K562 (cell line): Measurements from ENCODE around the gene SMIM23. TPM values are rescaled to one million over a fixed set of nuclear protein-coding genes. Genes with fewer than 3 reads are reported as not detected.

Source experiments
- ATAC-seq: fragments of 200-7000 bp; cut with Tn5 transposase; 3 replicates; pipeline ENCODE4 v1.9.1; 2020; ENCODE audit warnings: moderate library complexity
- BruUV-seq: library from RNA; stranded (reverse); fragments of 400-500 nt; replicated peaks from 2 replicates; lab custom pipeline; 2021; lab: Mats Ljungman, UMichigan
- CTCF ChIA-PET: fragments of 300-600 bp; formaldehyde crosslinking; extraction: SDS; loops from one replicate; lab custom pipeline; 2021; ENCODE audit warnings: low intra/inter-chr PET ratio; lab: Yijun Ruan, JAX
- POLR2A ChIA-PET: fragments of 300-600, 350-650 bp; sonication (Branson Sonifier 250); formaldehyde crosslinking; extraction: SDS; loops from one replicate; lab custom pipeline; 2021; ENCODE audit warnings: antibody characterized with exemption, inconsistent platforms; lab: Yijun Ruan, JAX
- DNase-seq, 4 experiments: peaks; one replicate each; pipeline versions ENCODE4 v3.0.0 to v3.0.0-alpha.2; 2011 to 2018; ENCODE audit warnings: low spot score in 3 of 4, mixed read lengths in 3 of 4; ENCODE audit errors: extremely low read depth in 1 of 4
- FAIRE-seq: peaks from 2 replicates; lab custom pipeline; 2011; peaks lifted over from hg19 to GRCh38; lab: Jason Lieb, UNC
- H2AFZ ChIP-seq: 2 replicates; pipeline ENCODE4 v1.6.0; 2011; ENCODE audit warnings: low read depth, low read length, control low read depth, inconsistent platforms
- H3K27ac ChIP-seq: fragments of 200-600 bp; 3 replicates; pipeline ENCODE4 v1.8.0; 2011; ENCODE audit warnings: low read depth, mild to moderate bottlenecking, control low read depth, inconsistent platforms, low read length, moderate library complexity, mixed read lengths; ENCODE audit errors: extremely low read depth
- H3K27me3 ChIP-seq, 2 experiments: fragments of 300-600 bp in 1 of 2; 2 replicates in 1 of 2; 3 replicates in 1 of 2; pipeline versions ENCODE4 v1.6.0 to v1.8.0; 2011; ENCODE audit warnings: inconsistent platforms in 2 of 2, low read length in 2 of 2, mild to moderate bottlenecking in 1 of 2, mixed read lengths in 1 of 2, moderate library complexity in 1 of 2; ENCODE audit not compliant: control insufficient read depth in 2 of 2, insufficient read depth in 2 of 2
- H3K36me3 ChIP-seq: fragments of 300-600 bp; 3 replicates; pipeline ENCODE4 v1.8.0; 2011; ENCODE audit warnings: mild to moderate bottlenecking, low read length, inconsistent platforms; ENCODE audit not compliant: control insufficient read depth, insufficient read depth
- H3K4me1 ChIP-seq, 2 experiments: fragments of 200-600 bp in 1 of 2; replicated peaks in 1 of 2; 2 replicates in 1 of 2; 3 replicates in 1 of 2; pipeline versions ENCODE4 v1.5.1 to v1.8.0; 2011; ENCODE audit warnings: inconsistent platforms in 2 of 2, low read length in 2 of 2, mild to moderate bottlenecking in 1 of 2, mixed read lengths in 1 of 2, moderate library complexity in 1 of 2; ENCODE audit not compliant: control insufficient read depth in 2 of 2, insufficient read depth in 2 of 2
- H3K4me2 ChIP-seq: 2 replicates; pipeline ENCODE4 v1.6.1; 2011; ENCODE audit warnings: low read length, control low read depth, inconsistent platforms, mixed read lengths; ENCODE audit not compliant: insufficient read depth
- H3K4me3 ChIP-seq: fragments of 200-600 bp; sonication (generic), shearing (Covaris generic); 2 replicates; pipeline ENCODE4 v1.5.1; 2016; ENCODE audit warnings: control low read depth, inconsistent platforms
- H3K79me2 ChIP-seq: fragments of 200-600 bp; 3 replicates; pipeline ENCODE4 v1.8.0; 2011; ENCODE audit warnings: low read length, inconsistent platforms; ENCODE audit not compliant: control insufficient read depth, insufficient read depth
- H3K9ac ChIP-seq, 2 experiments: 2 replicates each; pipeline versions ENCODE4 v1.6.0 to v1.6.1; 2011; ENCODE audit warnings: low read depth in 2 of 2, low read length in 2 of 2, control low read depth in 1 of 2, inconsistent platforms in 1 of 2, mild to moderate bottlenecking in 1 of 2, mixed read lengths in 1 of 2; ENCODE audit not compliant: insufficient read depth in 1 of 2
- H3K9me1 ChIP-seq: one replicate; pipeline ENCODE4 v1.6.0; 2011; ENCODE audit warnings: inconsistent platforms, mild to moderate bottlenecking, low read length, moderate library complexity; ENCODE audit not compliant: control insufficient read depth, insufficient read depth
- H3K9me3 ChIP-seq: replicated peaks from 2 replicates; pipeline ENCODE4 v1.5.1; 2011; ENCODE audit warnings: low read depth, low read length, inconsistent platforms; ENCODE audit not compliant: control insufficient read depth, insufficient read depth
- H4K20me1 ChIP-seq: replicated peaks from 2 replicates; pipeline ENCODE4 v1.6.1; 2011; ENCODE audit warnings: low read length, inconsistent platforms, mixed read lengths; ENCODE audit not compliant: control insufficient read depth, insufficient read depth
- PRDM10 ChIP-seq: fragments of 450-650 bp; IDR thresholded peaks from 2 replicates; pipeline ENCODE4 v1.6.1; 2018; ENCODE audit not compliant: partially characterized antibody
- RBM25 ChIP-seq: fragments of 200-400 bp; formaldehyde crosslinking; IDR thresholded peaks from 2 replicates; pipeline ENCODE4 v1.6.1; 2018; ENCODE audit warnings: low read length, low read depth, moderate library complexity; ENCODE audit not compliant: severe bottlenecking
- TEAD1 ChIP-seq, 2 experiments: fragments of 450-650 bp in 1 of 2; sonication (generic) in 1 of 2; formaldehyde crosslinking; IDR thresholded peaks; 2 replicates each; pipeline versions ENCODE4 v1.4.0 to v1.8.0; 2020 to 2022; ENCODE audit warnings: mild to moderate bottlenecking in 2 of 2, missing genetic modification reagents in 1 of 2
- WHSC1 ChIP-seq: IDR thresholded peaks from one replicate; pipeline ENCODE4 v1.6.1; 2012; ENCODE audit warnings: low read length, control low read depth, inconsistent platforms
- ZFP36 ChIP-seq: fragments of 150-350 bp; IDR thresholded peaks from 2 replicates; pipeline ENCODE4 v1.6.1; 2018; ENCODE audit warnings: low read length, low read depth; ENCODE audit not compliant: partially characterized antibody
- WGBS: fragments of 100-300 bp; shearing (Covaris generic); methylation state at CpG from one replicate; pipeline ENCODE4 v1.1.6; 2016; ENCODE audit warnings: low coverage, mixed read lengths; ENCODE audit not compliant: insufficient coverage; ENCODE audit errors: missing lambda C conversion rate; 5-methylcytosine and 5-hydroxymethylcytosine counted together
- in situ Hi-C: fragments of 300-500 bp; cut with MboI; formaldehyde crosslinking; loops from 4 replicates; pipeline ENCODE4 v1.15.0; 2018; ENCODE audit warnings: inconsistent platforms, mixed read lengths
- intact Hi-C: fragments of 100-400 bp; cut with micrococcal nuclease; formaldehyde crosslinking; loops from 2 replicates; pipeline ENCODE4 v1.14.2; 2022
- polyA plus RNA-seq, 8 experiments: library from polyadenylated mRNA; depleted of rRNA in 4 of 8; stranded (reverse) in 5 of 8; unstranded in 3 of 8; fragments of >200 nt; fragmentation: Nextera tagmentation in 2 of 8; fragmentation: Illumina TruSeq in 1 of 8; extraction: Ambion mirVana in 2 of 8; extraction: Trizol in 1 of 8; gene quantifications; 2 replicates each; pipeline versions ENCODE4 v1.2.1 to v1.2.3, GENCODE V29; 2011 to 2014; ENCODE audit warnings: inconsistent platforms in 1 of 8, missing spikeins in 1 of 8
- total RNA-seq, 7 experiments: library from RNA; depleted of rRNA in 6 of 7; stranded (reverse); fragments of >200 nt in 6 of 7; fragmentation: Illumina TruSeq in 2 of 7; extraction: Trizol in 2 of 7; gene quantifications; 2 replicates each; pipeline versions ENCODE4 v1.2.1 to v1.2.3, GENCODE V29; 2011 to 2021; ENCODE audit warnings: low replicate concordance in 1 of 7

SMIM23 gene
- total and polyA plus RNA-seq, 9 of the 15 experiments (the other 6 are each of a cell fraction or from before 2014, with no cell fraction given) = not detected

DNA sequence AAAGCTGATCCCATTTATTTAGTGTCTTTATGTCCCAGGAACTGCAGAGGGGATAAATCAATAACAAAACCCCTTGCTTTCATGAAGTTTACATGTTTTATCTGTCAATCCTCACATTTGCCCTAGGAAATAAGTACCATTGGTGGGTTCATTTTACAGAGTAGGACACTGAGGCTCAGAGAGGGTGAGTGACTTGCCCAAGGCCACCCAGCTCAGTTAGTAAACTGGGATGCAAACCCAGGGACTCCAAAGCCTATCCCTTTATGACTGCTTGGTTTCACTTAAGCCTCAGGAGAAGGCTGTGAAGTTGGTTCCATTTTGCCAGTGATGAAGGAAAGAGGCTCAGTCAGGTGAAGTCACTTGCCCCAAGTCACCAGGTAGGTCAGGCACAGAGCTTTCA lies 51.9 kb downstream of the SMIM23 start:
- no peaks in the 10 kb centered on the region for H3K9me1 ChIP-seq
- no peak overlapping the region for H3K4me2 ChIP-seq
- TF ChIP-seq RBM25 (peak; percentile 50), ZFP36 (peak; percentile 63), TEAD1 (CRISPR knock-in tag; IDR thresholded peaks at IDR 0.05) (no peak)
- TF ChIP-seq, all 486 proteins: peak for 2
- ChIA-PET CTCF (no interaction called here), POLR2A (interaction anchor here (1.1 to 1.4 kb wide), 2 partner anchors 14 to 55 kb away, joined by 3 to 6 read pairs; no protein-coding TSS in a partner anchor)
- no peak overlapping the region for H2AFZ ChIP-seq
- DNase-seq (no peak), FAIRE-seq (no peak), ATAC-seq (no peak)
- intact Hi-C loops (no loop called here), in situ Hi-C loops (no loop called here)
- peaks cover 14 to 16% of the 10 kb centered on the region in 2 experiments; a peak in 4 of 5 replicates for H3K4me1 ChIP-seq
- no TSS peak for BruUV-seq
- H3K79me2 ChIP-seq = no peaks in the 10 kb centered on the region
- H3K9ac ChIP-seq = no peak overlapping the region
- H3K36me3 ChIP-seq = no peaks in the 10 kb centered on the region
- H3K27ac ChIP-seq = no peak overlapping the region
- H3K9me3 ChIP-seq = no peaks in the 10 kb centered on the region
- H4K20me1 ChIP-seq = no peaks in the 10 kb centered on the region
- H3K4me3 ChIP-seq = no peak overlapping the region
- H3K27me3 ChIP-seq = peaks cover 7 to 18% of the 10 kb centered on the region in 2 experiments; a peak in 4 of 5 replicates

DNA sequence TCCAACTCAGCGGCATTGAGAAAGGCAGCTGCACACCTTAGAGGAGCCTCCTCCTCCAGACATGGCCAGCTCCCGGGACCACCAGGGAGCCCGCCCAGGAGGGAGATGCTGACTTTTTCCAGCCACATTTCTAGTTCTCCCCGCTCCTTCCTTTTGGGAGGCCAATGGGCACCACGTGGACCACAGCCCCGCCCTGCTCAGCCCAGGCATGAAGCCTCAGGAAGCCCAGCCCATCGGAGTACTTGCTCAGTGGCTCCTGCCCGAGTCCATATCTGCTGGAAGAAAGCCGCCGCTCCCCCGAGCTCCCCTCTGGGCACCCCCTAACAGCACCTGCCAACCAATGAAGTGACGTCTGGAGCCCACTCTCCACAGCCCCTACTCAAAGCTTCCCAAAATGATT lies 52.4 kb downstream of the SMIM23 start:
- 9% methylated on average over 8 of the region's 12 CpGs for WGBS

More for the DNA sequence above, 52.4 kb downstream of the SMIM23 start:
- no TSS peak for BruUV-seq
- no peaks in the 10 kb centered on the region for H3K9me1 ChIP-seq
- intact Hi-C loops (no loop called here), in situ Hi-C loops (no loop called here)
- H4K20me1 ChIP-seq = no peaks in the 10 kb centered on the region
- CTCF ChIA-PET = no interaction called here
- no peaks in the 10 kb centered on the region for H3K36me3 ChIP-seq
- ATAC-seq (0 out of 3 replicates have a peak, but pooled peaks have one; percentile 15), DNase-seq (no peak), FAIRE-seq (no peak)
- no peak overlapping the region for H3K4me2 ChIP-seq
- H3K4me1 ChIP-seq = peaks cover 14 to 17% of the 10 kb centered on the region in 2 experiments; a peak in 4 of 5 replicates
- no peak overlapping the region for H3K4me3 ChIP-seq
- no peaks in the 10 kb centered on the region for H3K9me3 ChIP-seq
- peaks cover 7 to 18% of the 10 kb centered on the region in 2 experiments; a peak in 4 of 5 replicates for H3K27me3 ChIP-seq
- POLR2A ChIA-PET = interaction anchor here (1.4 kb wide), 1 partner anchor 14 kb away, joined by 6 read pairs; no protein-coding TSS in a partner anchor
- no peak overlapping the region for H3K27ac ChIP-seq
- no peak overlapping the region for H3K9ac ChIP-seq
- TF ChIP-seq PRDM10 (peak; percentile 28), WHSC1 (no peak)
- no peak overlapping the region for H2AFZ ChIP-seq
- no peaks in the 10 kb centered on the region for H3K79me2 ChIP-seq
